K562 treated with DMSO at 1 percent for 24 hours (cell line): Measurements from ENCODE around the gene HIGD1A. TPM values are rescaled to one million over a fixed set of nuclear protein-coding genes. Genes with fewer than 3 reads are reported as not detected.

Source experiments
- total RNA-seq: library from RNA; unstranded; fragments of 300-600 nt; gene quantifications from 2 replicates; pipeline ENCODE4 v1.2.3, GENCODE V29; 2022; ENCODE audit warnings: low read depth; ENCODE audit not compliant: insufficient read depth

Gene HIGD1A
- 94.5 and 121 TPM in 2 replicates for total RNA-seq

GRCh38 chr3:42804106-42804830 is at the start of gene HIGD1A:
Gene HIGD1A (minus strand): TSS chr3:42804490. CDS start chr3:42794253, 10,237 bp downstream.

GRCh38 chr3:42809202-42809601 is 4.9 kb upstream of the HIGD1A start, which contains the start of gene ACKR2:
Gene ACKR2 (plus strand): TSS chr3:42809445. CDS start chr3:42864503, 55,058 bp downstream.

GRCh38 chr3:42772670-42773408 is 31.5 kb downstream of the HIGD1A start, which contains the start of gene CCDC13:
Gene CCDC13 (minus strand): TSS chr3:42773253. CDS start chr3:42758345, 14,908 bp downstream.

Other genes starting within 250 kb of the HIGD1A start
- 54.6 and 67.8 TPM in 2 replicates for gene SEC22C, start 222.5 kb downstream of the HIGD1A start, total RNA-seq
- gene SS18L2, start 213.6 kb downstream of the HIGD1A start, total RNA-seq, result 56.5 and 57.4 TPM in 2 replicates
- 13.1 and 15.6 TPM in 2 replicates for gene NKTR, start 203.8 kb downstream of the HIGD1A start, total RNA-seq
- 2.2 and 2.8 TPM in 2 replicates for gene ZBTB47, start 150.8 kb downstream of the HIGD1A start, total RNA-seq
- gene KLHL40, start 119.0 kb downstream of the HIGD1A start, total RNA-seq, result not detected in 2 replicates
- 0.21 TPM in 1 of 2 replicates, not detected in the other for gene HHATL, start 101.7 kb downstream of the HIGD1A start, total RNA-seq
- gene CCDC13, start 31.2 kb downstream of the HIGD1A start, total RNA-seq, result 1.2 and 1.7 TPM in 2 replicates
- 0.56 and 1.1 TPM in 2 replicates for gene ACKR2, start 5.0 kb upstream of the HIGD1A start, total RNA-seq
- not detected in 2 replicates for gene CYP8B1, start 71.4 kb upstream of the HIGD1A start, total RNA-seq
- 0.59 and 0.98 TPM in 2 replicates for gene ZNF662, start 101.7 kb upstream of the HIGD1A start, total RNA-seq
- 0.51 TPM in 1 of 2 replicates, not detected in the other for gene GASK1A, start 174.8 kb upstream of the HIGD1A start, total RNA-seq